Natural killer cell treated with Interleukin-12 subunit alpha and Interleukin-12 subunit beta and Interleukin-15 and Interleukin-18, amount 100 ng/mL, for 72 hours (primary cell): Measurements from ENCODE around the gene STRADA. TPM values are rescaled to one million over a fixed set of nuclear protein-coding genes. Genes with fewer than 3 reads are reported as not detected.

Experiments used
- ATAC-seq, 2 donors: fragments of 150-1000 bp; cut with Tn5 transposase in 1 of 2; sonication (Bioruptor Pico), chemical (Tn5 transposase) in 1 of 2; 2 replicates each; pipeline ENCODE4 v1.10.0; 2021
- DNase-seq: peaks from one replicate; pipeline ENCODE4 v3.0.0; 2022; ENCODE audit warnings: low spot score
- H3K27ac Mint-ChIP-seq, 2 donors: 1 replicate in 1 of 2; 2 replicates in 1 of 2; pipeline ENCODE4 v1.8.0; 2022; ENCODE audit warnings: mixed read lengths in 2 of 2, mild to moderate bottlenecking in 1 of 2, moderate library complexity in 1 of 2
- H3K27me3 Mint-ChIP-seq, 2 donors: 1 replicate in 1 of 2; 2 replicates in 1 of 2; pipeline ENCODE4 v1.8.0; 2022; ENCODE audit warnings: mixed read lengths in 2 of 2
- H3K36me3 Mint-ChIP-seq: one replicate; pipeline ENCODE4 v1.8.0; 2022; ENCODE audit warnings: mixed read lengths
- H3K4me1 Mint-ChIP-seq, 2 donors: 1 replicate in 1 of 2; 2 replicates in 1 of 2; pipeline ENCODE4 v1.8.0; 2022; ENCODE audit warnings: low read depth in 2 of 2, mixed read lengths in 2 of 2, mild to moderate bottlenecking in 1 of 2
- H3K4me3 Mint-ChIP-seq: one replicate; pipeline ENCODE4 v1.8.0; 2022; ENCODE audit warnings: mixed read lengths
- H3K9me3 Mint-ChIP-seq: 2 replicates; pipeline ENCODE4 v1.8.0; 2022; ENCODE audit warnings: mixed read lengths
- total RNA-seq, 2 donors: library from RNA; stranded (reverse); gene quantifications; one replicate each; pipeline ENCODE4 v1.2.3, GENCODE V29; 2022

Gene STRADA
- total RNA-seq, 2 donors from 2014 or later, result 59.5 to 86.5 TPM

GRCh38 chr17:63702721-63703015 is 38.9 kb downstream of the STRADA start:
- H3K9me3 Mint-ChIP-seq, result no peaks in the 10 kb centered on the region
- H3K27ac Mint-ChIP-seq, result peak overlapping the region; percentile 92 to 95
- DNase-seq, result no peak
- peaks cover 5% of the 10 kb centered on the region for H3K36me3 Mint-ChIP-seq
- no peaks in the 10 kb centered on the region for H3K27me3 Mint-ChIP-seq
- ATAC-seq, result no peak
- H3K4me3 Mint-ChIP-seq, result peak overlapping the region; percentile 90
- H3K4me1 Mint-ChIP-seq, result peaks cover 45 to 49% of the 10 kb centered on the region in 2 donors

GRCh38 chr17:63701868-63702720 is 39.5 kb downstream of the STRADA start:
- H3K36me3 Mint-ChIP-seq, result peaks cover 5% of the 10 kb centered on the region

GRCh38 chr17:63701456-63701820 is 40.2 kb downstream of the STRADA start:
- Mint-ChIP-seq H3K9me3 (no peaks in the 10 kb centered on the region), H3K4me1 (peaks cover 54 to 59% of the 10 kb centered on the region in 2 donors), H3K27me3 (no peaks in the 10 kb centered on the region), H3K27ac (peak overlapping the region; percentile 92 to 95), H3K4me3 (peak overlapping the region; percentile 90), H3K36me3 (peaks cover 5% of the 10 kb centered on the region)
- no peak for DNase-seq
- no peak for ATAC-seq

More at GRCh38 chr17:63701868-63702720, 39.5 kb downstream of the STRADA start:
- DNase-seq (peak; percentile 83), ATAC-seq (peak; percentile 40 to 50)
- Mint-ChIP-seq H3K9me3 (no peaks in the 10 kb centered on the region), H3K27me3 (no peaks in the 10 kb centered on the region), H3K4me1 (peaks cover 49 to 55% of the 10 kb centered on the region in 2 donors), H3K27ac (peak overlapping the region; percentile 92 to 95), H3K4me3 (peak overlapping the region; percentile 90)

GRCh38 chr17:63700528-63701455 is 40.8 kb downstream of the STRADA start:
- Mint-ChIP-seq H3K27me3 (no peaks in the 10 kb centered on the region), H3K36me3 (peaks cover 5% of the 10 kb centered on the region), H3K4me3 (peak overlapping the region; percentile 90), H3K27ac (peak overlapping the region; percentile 92 to 95), H3K4me1 (peaks cover 54 to 57% of the 10 kb centered on the region in 2 donors), H3K9me3 (no peaks in the 10 kb centered on the region)
- peak; percentile 31 to 37 for ATAC-seq
- peak; percentile 70 for DNase-seq

GRCh38 chr17:63699638-63700527 is 41.7 kb downstream of the STRADA start, which contains the start of gene LIMD2:
Gene LIMD2 (minus strand): TSS chr17:63700125. CDS start chr17:63699298, 827 bp downstream.
- Mint-ChIP-seq H3K4me1 (peaks cover 51 to 55% of the 10 kb centered on the region in 2 donors), H3K36me3 (peaks cover 5% of the 10 kb centered on the region), H3K9me3 (no peaks in the 10 kb centered on the region), H3K4me3 (peak within 1 kb of the TSS; percentile 90), H3K27ac (peak within 1 kb of the TSS; percentile 92 to 95), H3K27me3 (no peaks in the 10 kb centered on the region)
- peak; percentile 48 to 71 for ATAC-seq
- peak; percentile 84 for DNase-seq

DNA sequence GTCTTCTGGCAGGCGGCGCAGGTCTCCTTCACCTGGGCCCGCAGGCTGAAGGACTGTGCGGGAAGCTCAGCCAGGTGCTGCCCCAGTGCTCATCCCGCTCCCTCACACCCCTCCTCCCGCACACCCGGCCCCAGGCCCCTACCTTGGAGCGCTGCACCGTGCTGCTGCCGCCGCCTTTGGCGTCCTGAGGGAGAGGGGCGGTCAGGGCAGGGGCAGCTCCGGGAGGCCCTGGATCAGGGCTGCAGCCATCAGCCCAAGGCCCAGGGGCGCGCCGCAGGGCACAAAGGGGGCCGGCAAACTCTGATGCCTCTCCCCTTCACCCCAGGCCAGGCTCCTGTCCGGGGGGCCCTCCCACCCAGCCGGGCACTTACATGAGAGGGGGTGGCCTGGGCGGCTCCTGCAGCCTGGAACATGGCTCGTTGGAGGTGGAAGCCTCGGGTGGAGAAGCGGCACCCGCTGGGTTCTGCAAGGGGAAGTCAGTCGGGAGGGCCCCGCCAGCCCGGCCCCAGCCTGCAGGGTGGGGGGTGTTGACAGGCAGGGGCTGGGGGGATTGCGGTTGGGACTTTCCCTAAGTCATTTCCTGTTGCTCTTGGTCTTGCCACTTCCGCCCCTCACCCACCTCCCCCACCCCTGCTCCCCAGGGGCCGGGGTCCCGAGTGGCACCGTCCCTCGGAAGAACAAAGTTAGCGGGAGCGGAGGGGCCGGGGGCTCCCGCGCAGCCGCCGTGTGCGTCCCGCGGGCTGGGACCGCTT is 42.5 kb downstream of the STRADA start:
- Mint-ChIP-seq H3K36me3 (peaks cover 5% of the 10 kb centered on the region), H3K27ac (peak overlapping the region; percentile 66 to 85), H3K4me3 (peak overlapping the region; percentile 89), H3K27me3 (no peaks in the 10 kb centered on the region), H3K4me1 (peaks cover 53 to 56% of the 10 kb centered on the region in 2 donors), H3K9me3 (no peaks in the 10 kb centered on the region)
- DNase-seq (peak; percentile 88), ATAC-seq (peak; percentile 57 to 62)

DNA sequence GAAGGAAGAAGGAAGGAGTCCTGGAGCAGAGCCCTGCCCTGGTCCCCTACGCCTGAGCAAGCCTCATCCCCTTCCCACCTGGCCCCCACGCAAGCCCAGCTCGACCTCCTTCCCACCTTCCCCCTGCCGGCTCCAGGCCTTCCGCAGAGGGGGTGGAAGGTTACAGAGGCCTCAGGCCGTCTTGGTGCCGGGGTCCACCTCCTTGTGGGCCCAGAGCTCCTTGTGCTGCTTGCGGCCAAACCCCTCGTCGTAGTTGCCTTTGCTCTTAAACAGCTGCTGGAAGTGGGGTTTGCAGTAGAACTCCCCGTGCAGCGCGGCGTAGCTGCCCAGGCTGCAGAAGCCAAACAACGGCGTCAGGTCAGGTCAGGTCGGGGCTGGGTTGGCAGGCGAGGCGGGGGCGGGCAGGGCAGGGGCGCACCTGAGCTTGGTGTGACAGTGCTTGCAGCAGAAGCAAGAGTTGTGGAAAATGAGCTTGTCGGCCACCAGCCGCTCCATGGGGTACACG is 43.2 kb downstream of the STRADA start:
- Mint-ChIP-seq H3K4me3 (peak overlapping the region; percentile 89), H3K27me3 (no peaks in the 10 kb centered on the region), H3K9me3 (no peaks in the 10 kb centered on the region), H3K4me1 (peaks cover 47 to 50% of the 10 kb centered on the region in 2 donors), H3K27ac (peak overlapping the region; percentile 85 to 88), H3K36me3 (peaks cover under 1% of the 10 kb centered on the region)
- ATAC-seq, result no peak
- DNase-seq, result no peak

DNA sequence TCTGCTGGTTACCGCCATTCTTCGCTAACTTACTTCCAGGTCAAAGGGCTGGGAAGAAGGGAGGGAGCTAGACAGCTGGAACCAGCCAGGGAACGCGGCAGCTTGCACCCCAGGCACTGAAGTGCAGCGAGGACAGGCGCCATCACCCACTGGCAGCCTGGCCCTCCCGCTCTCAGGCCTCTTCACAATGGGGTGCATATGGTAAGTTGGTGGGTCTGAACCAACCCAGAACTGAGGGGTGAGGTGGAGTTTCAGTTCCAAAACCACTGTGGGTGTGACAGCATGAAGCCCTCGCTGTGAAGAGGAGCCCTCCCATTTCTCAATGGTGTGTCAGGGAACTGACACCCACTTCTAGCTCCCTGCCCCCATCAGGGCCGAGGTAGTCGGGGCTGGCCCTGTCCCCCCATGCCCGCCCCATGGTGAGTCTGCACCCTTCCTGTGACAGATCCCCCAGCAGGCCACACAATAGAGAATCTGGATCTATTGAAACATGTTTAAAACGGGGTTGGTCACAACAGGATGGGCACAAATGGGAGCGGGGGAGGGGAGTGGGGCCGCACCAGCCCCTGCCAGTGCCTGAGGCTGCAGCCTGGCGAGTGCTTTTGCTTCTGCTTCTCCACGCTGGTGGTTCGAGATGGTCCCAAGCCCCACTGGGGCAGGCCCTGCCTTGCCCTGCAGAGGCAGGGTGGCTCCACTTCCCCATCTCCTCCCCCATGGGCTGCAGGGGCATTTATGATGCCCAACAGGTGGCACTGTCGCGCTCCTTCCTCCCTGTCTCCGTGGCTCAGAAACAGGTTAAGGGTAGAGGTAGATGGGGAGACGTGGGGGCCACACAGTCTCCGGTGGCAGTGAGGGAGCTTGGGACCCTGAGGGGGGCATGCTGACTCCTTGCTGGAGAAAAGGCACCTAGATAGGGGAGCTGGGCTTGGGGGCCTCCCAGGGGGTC is 44.0 kb downstream of the STRADA start:
- peak overlapping the region; percentile 89 for H3K4me3 Mint-ChIP-seq
- peak overlapping the region; percentile 85 to 88 for H3K27ac Mint-ChIP-seq
- H3K36me3 Mint-ChIP-seq, result no peaks in the 10 kb centered on the region
- ATAC-seq (peak; percentile 34 to 36), DNase-seq (peak; percentile 79)
- H3K9me3 Mint-ChIP-seq, result no peaks in the 10 kb centered on the region
- peaks cover 42 to 49% of the 10 kb centered on the region in 2 donors for H3K4me1 Mint-ChIP-seq
- H3K27me3 Mint-ChIP-seq, result no peaks in the 10 kb centered on the region

DNA sequence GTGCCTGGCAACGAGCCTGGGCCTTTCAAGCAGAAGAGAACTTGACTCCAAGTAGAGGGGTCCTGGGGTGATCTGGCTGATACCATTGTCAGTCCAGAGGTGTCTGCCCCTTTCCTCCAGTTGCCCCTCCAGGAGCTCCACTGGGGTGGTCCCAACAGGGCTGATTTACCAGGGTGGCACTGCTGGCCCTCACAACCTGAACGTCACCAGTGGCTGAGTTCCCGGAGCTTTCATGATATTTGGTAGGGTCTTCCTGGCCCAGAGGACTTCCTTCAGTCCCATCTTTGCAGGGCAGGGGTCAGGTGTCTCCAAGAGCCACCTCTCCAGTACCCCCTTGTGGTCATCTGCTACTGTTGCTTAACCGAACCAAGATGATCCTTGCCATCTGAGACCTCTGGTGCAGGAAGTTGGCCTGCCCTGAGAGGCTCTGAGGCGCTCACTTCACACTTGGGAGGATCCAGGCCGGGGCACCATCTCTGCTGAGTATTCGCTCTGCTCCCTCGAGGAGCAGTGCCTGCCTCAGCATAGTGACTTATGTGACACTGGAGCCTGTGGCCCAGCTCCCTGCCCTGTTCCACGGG is 45.1 kb downstream of the STRADA start:
- H3K4me3 Mint-ChIP-seq, result peak overlapping the region; percentile 89
- peaks cover 33 to 41% of the 10 kb centered on the region in 2 donors for H3K4me1 Mint-ChIP-seq
- H3K36me3 Mint-ChIP-seq, result no peaks in the 10 kb centered on the region
- peak overlapping the region; percentile 85 to 88 for H3K27ac Mint-ChIP-seq
- DNase-seq, result no peak
- no peaks in the 10 kb centered on the region for H3K9me3 Mint-ChIP-seq
- ATAC-seq, result no peak
- H3K27me3 Mint-ChIP-seq, result no peaks in the 10 kb centered on the region

DNA sequence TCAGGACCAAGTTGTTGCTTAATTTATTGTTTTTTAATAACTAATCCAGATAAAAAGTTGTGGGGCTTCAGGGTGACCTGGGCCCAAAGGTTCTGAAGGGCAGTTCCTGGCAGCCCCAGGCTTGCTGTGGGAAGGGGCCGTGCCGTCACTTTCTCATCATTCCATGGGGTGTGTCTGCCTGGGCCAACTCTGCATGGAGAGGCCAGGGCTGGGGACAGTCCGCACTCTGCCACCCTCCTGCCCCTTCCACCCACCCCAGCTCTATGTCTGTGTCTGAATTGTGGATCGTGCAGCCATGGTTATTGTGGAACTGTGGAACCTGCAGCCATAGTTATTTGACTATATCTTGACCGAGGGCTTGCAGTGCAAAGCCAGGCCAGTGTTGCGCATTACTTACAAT is 45.7 kb downstream of the STRADA start:
- Mint-ChIP-seq H3K27ac (peak overlapping the region; percentile 85 to 88), H3K36me3 (no peaks in the 10 kb centered on the region), H3K27me3 (no peaks in the 10 kb centered on the region), H3K4me1 (peaks cover 31 to 38% of the 10 kb centered on the region in 2 donors), H3K4me3 (peak overlapping the region; percentile 89), H3K9me3 (no peaks in the 10 kb centered on the region)
- ATAC-seq, result no peak
- no peak for DNase-seq
